ENCODE results near the gene NIT1. TPM values are rescaled to one million over a fixed set of nuclear protein-coding genes. Genes with fewer than 3 reads are reported as not detected.

NIT1 gene
- total and polyA plus RNA-seq, 2 donors from 2014 or later, result 42.3 to 91.5 TPM

- H3K27me3 ChIP-seq (ENCODE audit: control insufficient read depth, insufficient read depth, low read length), result no peaks in the 10 kb centered on the region
- no peak for FAIRE-seq
- H3K4me1 ChIP-seq (ENCODE audit: control insufficient read depth in 2 of 3, insufficient read depth in 2 of 3, low read depth in 1 of 3, low read length in 3 of 3), result no peaks in the 10 kb centered on the region
- no peak for DNase-seq
- no peak overlapping the region for H3K9ac ChIP-seq (ENCODE audit: low read length in 3 of 3)
- peak overlapping the region in 1 of 2 donors; percentile 54 for H3K27ac ChIP-seq (ENCODE audit: low read depth in 2 of 2, low read length in 2 of 2)
- no peaks in the 10 kb centered on the region for H3K36me3 ChIP-seq (ENCODE audit: control insufficient read depth in 2 of 3, insufficient read depth in 3 of 3, low read length in 3 of 3)
- H3K4me3 ChIP-seq (ENCODE audit: low read length in 3 of 3), result peak overlapping the region in 2 of 3 donors; percentile 13 to 38
- intact Hi-C loops (cut with DNase I), result no loop called here
- TF ChIP-seq CTCF (IDR thresholded peaks at IDR 0.05; ENCODE audit: borderline replicate concordance, extremely low read depth, insufficient read depth), result no peak
- no peaks in the 10 kb centered on the region for H3K9me3 ChIP-seq (ENCODE audit: control insufficient read depth in 2 of 3, insufficient read depth in 1 of 3, low read length in 3 of 3)
Measured at GRCh38 chr1:161069241-161069640, 48.7 kb upstream of the NIT1 start.

GRCh38 chr1:161069731-161070270 is 48.1 kb upstream of the NIT1 start, which contains the start of gene ARHGAP30:
Gene ARHGAP30 (minus strand): TSS chr1:161069891. CDS start chr1:161069624, 267 bp downstream.
- no peak within 1 kb of the TSS for H3K9ac ChIP-seq (ENCODE audit: low read length in 3 of 3)
- intact Hi-C loops (cut with DNase I), result no loop called here
- H3K9me3 ChIP-seq (ENCODE audit: control insufficient read depth in 2 of 3, insufficient read depth in 1 of 3, low read length in 3 of 3), result no peaks in the 10 kb centered on the region
- H3K36me3 ChIP-seq (ENCODE audit: control insufficient read depth in 2 of 3, insufficient read depth in 3 of 3, low read length in 3 of 3), result no peaks in the 10 kb centered on the region
- no peaks in the 10 kb centered on the region for H3K27me3 ChIP-seq (ENCODE audit: control insufficient read depth, insufficient read depth, low read length)
- no peak for TF ChIP-seq CTCF (IDR thresholded peaks at IDR 0.05; ENCODE audit: borderline replicate concordance, extremely low read depth, insufficient read depth)
- FAIRE-seq (no peak), DNase-seq (peak in 1 of 5 donors; percentile 87)
- no peaks in the 10 kb centered on the region for H3K4me1 ChIP-seq (ENCODE audit: control insufficient read depth in 2 of 3, insufficient read depth in 2 of 3, low read depth in 1 of 3, low read length in 3 of 3)
- H3K4me3 ChIP-seq (ENCODE audit: low read length in 3 of 3), result peak within 1 kb of the TSS in 2 of 3 donors; percentile 13 to 38
- H3K27ac ChIP-seq (ENCODE audit: low read depth in 2 of 2, low read length in 2 of 2), result peak within 1 kb of the TSS in 1 of 2 donors; percentile 54

GRCh38 chr1:161070761-161071160 is 47.1 kb upstream of the NIT1 start:
- H3K27me3 ChIP-seq (ENCODE audit: control insufficient read depth, insufficient read depth, low read length), result no peaks in the 10 kb centered on the region
- no peak overlapping the region for H3K27ac ChIP-seq (ENCODE audit: low read depth in 2 of 2, low read length in 2 of 2)
- no peak for DNase-seq
- no peaks in the 10 kb centered on the region for H3K9me3 ChIP-seq (ENCODE audit: control insufficient read depth in 2 of 3, insufficient read depth in 1 of 3, low read length in 3 of 3)
- H3K4me3 ChIP-seq (ENCODE audit: low read length in 3 of 3), result no peak overlapping the region
- peaks cover 0 to 3% (median 0%) of the 10 kb centered on the region in 3 donors for H3K36me3 ChIP-seq (ENCODE audit: control insufficient read depth in 2 of 3, insufficient read depth in 3 of 3, low read length in 3 of 3)
- TF ChIP-seq CTCF (IDR thresholded peaks at IDR 0.05; ENCODE audit: borderline replicate concordance, extremely low read depth, insufficient read depth), result no peak
- intact Hi-C loops (cut with DNase I), result no loop called here
- H3K9ac ChIP-seq (ENCODE audit: low read length in 3 of 3), result no peak overlapping the region
- FAIRE-seq, result no peak
- no peaks in the 10 kb centered on the region for H3K4me1 ChIP-seq (ENCODE audit: control insufficient read depth in 2 of 3, insufficient read depth in 2 of 3, low read depth in 1 of 3, low read length in 3 of 3)
